Fibroblast of the aortic adventitia (primary cell): ENCODE data around the gene RBM22. TPM values are rescaled to one million over a fixed set of nuclear protein-coding genes. Genes with fewer than 3 reads are reported as not detected.
A peak's percentile ranks its signal among the peaks of the same experiment; 100 is the strongest.

Experiments used
- DNase-seq: peaks from one replicate; pipeline ENCODE4 v3.0.0-alpha.2; 2010; ENCODE audit warnings: low read depth
- H3K4me3 ChIP-seq: 2 replicates; pipeline ENCODE4 v1.5.1; 2011; ENCODE audit warnings: low read depth, mild to moderate bottlenecking, control low read depth, low read length, moderate library complexity
- CTCF ChIP-seq: IDR thresholded peaks from 2 replicates; pipeline ENCODE4 v1.5.1; 2011; ENCODE audit warnings: mild to moderate bottlenecking, low read length, control low read depth, inconsistent platforms; ENCODE audit not compliant: insufficient read depth
- total RNA-seq: library from RNA; depleted of rRNA; stranded (reverse); fragments of >200 nt; gene quantifications from 2 replicates; pipeline ENCODE4 v1.2.3, GENCODE V29; 2012; ENCODE audit warnings: low replicate concordance

RBM22 gene
- total RNA-seq, 1 donor: 35.7 TPM

DNA sequence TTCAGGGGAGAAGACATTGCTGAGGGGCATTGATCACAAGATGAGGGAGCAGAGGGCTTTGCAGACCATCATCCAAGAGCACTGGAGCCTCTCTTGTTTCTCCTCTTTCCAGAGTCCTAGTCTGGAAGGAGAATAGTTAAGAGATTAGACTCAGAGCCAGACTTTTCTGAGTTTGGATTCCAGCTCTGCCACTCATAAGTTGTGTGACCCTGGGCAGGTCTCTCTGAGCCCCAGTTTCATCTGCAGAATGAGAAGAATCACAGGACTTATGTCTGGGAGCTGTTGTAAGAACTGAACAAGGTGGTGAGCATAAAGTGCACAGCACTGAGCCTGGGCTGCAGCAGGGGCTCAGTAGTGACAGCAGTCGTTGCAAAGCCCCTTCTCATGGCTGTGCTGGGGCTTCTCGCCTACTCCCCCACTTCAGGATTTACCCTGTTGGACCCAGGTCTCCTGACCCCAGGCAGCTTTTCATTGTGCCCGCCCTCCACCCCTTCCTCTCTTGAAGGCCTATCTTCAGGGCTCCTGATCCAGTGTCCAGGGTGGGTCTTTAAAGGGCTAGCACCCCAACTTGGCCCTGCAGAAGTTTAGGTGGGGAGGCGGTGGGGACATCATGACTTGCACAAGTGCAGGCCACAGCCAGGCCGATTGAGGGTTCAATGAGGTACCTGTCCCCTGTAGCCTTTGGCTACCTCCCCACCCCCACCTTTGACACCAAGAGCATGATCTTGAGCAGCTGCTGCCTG lies 58.9 kb downstream of the RBM22 start:
- H3K4me3 ChIP-seq: peak overlapping the region; percentile 0
- no peak for TF ChIP-seq CTCF
- DNase-seq: no peak

- no peak for TF ChIP-seq CTCF
- H3K4me3 ChIP-seq: peak overlapping the region; percentile 50
- DNase-seq: peak; percentile 94
These were observed 59.8 kb downstream of the RBM22 start for GRCh38 chr5:150641006-150641570.

Other genes with a start within 250 kb of the RBM22 start
- gene NDST1, start 192.9 kb downstream of the RBM22 start, total RNA-seq: 36.2 and 39.3 TPM in 2 replicates
- 3.9 and 4.6 TPM in 2 replicates for gene SYNPO, start 60.4 kb downstream of the RBM22 start, total RNA-seq
- gene MYOZ3, start 39.8 kb downstream of the RBM22 start, total RNA-seq: 0.16 and 0.72 TPM in 2 replicates
- gene DCTN4, start 58.0 kb upstream of the RBM22 start, total RNA-seq: 38.5 and 73.9 TPM in 2 replicates
- 15.0 and 61.8 TPM in 2 replicates for gene SMIM3, start 77.7 kb upstream of the RBM22 start, total RNA-seq
- 0.09 TPM in 1 of 2 replicates, not detected in the other for gene IRGM, start 145.5 kb upstream of the RBM22 start, total RNA-seq
- 7.5 and 8.1 TPM in 2 replicates for gene ZNF300, start 203.9 kb upstream of the RBM22 start, total RNA-seq